Stomach (tissue), 4 donors: ENCODE measurements around the gene SLC3A2.

Experiments
- POLR2A ChIP-seq, 4 donors: fragments of 450-650 bp; IDR thresholded peaks; one replicate each; pipeline ENCODE4 v1.6.1; 2016; ENCODE audit warnings: antibody characterized with exemption in 4 of 4, control low read depth in 2 of 4, mild to moderate bottlenecking in 1 of 4, moderate library complexity in 1 of 4
- TF ChIP-seq, protein P1 (sequence below), 7 experiments: fragments of 450-650 bp in 4 of 7; fragments of 200-600 bp in 3 of 7; sonication (generic) in 3 of 7; IDR thresholded peaks; one replicate each; pipeline ENCODE4 v1.5.1; 2016 to 2019; ENCODE audit warnings: antibody characterized with exemption in 7 of 7, control low read depth in 2 of 7, mild to moderate bottlenecking in 1 of 7

DNA sequence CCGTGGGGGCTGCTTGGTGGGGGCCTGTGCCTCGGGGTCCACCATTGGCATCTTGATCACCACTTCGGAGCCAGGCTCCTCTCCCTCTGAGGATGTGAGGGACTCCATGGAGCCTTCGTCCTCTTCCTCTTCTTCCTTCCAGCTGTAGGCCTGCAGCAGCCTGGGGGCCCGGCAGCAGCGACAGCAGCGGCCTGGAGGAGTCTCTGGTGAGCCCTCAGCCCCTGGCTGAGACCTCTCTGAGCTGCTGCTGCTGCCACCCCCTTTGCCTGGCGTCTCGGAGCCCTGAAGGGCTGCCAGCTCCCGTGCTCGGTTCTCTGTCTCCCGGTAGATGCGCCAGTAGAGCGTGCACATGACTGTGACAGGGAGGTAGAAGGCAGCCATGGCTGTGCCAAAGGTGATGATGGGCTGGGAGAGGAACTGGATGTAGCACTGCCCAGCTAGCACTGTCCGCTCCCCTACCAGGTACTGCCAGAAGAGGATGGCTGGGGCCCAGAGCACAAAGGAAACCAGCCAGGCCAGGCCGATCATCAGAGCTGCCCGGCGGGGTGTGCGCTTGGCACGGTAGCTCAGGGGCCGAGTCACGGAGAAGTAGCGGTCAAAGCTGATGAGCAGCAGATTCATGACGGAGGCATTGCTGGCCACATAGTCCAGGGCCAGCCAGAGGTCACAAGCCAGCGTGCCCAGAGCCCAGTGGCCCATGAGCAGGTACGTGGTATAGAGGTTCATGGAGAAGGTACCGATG is 29.6 kb downstream of the SLC3A2 start:
- TF ChIP-seq, protein P1, sequence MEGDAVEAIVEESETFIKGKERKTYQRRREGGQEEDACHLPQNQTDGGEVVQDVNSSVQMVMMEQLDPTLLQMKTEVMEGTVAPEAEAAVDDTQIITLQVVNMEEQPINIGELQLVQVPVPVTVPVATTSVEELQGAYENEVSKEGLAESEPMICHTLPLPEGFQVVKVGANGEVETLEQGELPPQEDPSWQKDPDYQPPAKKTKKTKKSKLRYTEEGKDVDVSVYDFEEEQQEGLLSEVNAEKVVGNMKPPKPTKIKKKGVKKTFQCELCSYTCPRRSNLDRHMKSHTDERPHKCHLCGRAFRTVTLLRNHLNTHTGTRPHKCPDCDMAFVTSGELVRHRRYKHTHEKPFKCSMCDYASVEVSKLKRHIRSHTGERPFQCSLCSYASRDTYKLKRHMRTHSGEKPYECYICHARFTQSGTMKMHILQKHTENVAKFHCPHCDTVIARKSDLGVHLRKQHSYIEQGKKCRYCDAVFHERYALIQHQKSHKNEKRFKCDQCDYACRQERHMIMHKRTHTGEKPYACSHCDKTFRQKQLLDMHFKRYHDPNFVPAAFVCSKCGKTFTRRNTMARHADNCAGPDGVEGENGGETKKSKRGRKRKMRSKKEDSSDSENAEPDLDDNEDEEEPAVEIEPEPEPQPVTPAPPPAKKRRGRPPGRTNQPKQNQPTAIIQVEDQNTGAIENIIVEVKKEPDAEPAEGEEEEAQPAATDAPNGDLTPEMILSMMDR (IDR thresholded peaks at IDR 0.05), result no peak
- no peak for TF ChIP-seq POLR2A (IDR thresholded peaks at IDR 0.05)
